ENCODE measurements around the gene NODAL.

Gene NODAL

DNA sequence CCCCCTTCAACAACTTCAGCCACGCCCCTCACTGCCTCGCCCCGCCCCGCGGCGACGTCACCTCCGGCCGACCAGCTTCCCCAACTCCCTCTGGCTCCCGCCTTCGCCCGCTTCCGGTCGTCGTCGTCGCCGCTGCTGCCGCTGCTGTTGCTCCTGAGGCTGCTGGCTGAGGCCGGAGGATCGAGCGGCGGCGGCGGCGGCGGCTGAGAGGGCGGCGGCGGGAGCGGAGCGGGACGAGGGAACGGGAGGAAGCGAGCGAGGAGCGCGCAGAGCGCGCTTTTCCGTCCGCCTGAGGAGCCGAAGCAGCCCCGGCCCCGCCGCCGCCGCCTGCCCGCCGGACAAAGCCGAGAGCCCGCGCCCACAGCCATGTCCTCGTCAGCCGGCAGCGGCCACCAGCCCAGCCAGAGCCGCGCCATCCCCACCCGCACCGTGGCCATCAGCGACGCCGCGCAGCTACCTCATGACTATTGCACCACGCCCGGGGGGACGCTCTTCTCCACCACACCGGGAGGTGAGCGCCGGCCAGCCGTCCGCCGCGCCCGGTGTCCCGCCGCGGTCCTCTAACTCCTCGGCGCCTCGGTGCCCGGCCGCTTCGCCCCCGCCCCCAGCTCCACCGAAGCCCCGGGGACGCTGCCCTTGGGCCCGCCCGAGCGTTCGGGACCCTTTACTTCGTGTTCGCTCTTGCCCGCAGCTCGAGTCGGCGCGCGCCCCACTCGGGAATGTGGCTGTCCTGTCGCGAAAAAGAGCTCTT lies 37.3 kb downstream of the NODAL start, which contains the start of gene EIF4EBP2:
EIF4EBP2 (plus strand) TSS at position 110 of the 751 bp plus-strand sequence; CDS start at position 367, 257 bp downstream.
- TF ChIP-seq, protein P1, sequence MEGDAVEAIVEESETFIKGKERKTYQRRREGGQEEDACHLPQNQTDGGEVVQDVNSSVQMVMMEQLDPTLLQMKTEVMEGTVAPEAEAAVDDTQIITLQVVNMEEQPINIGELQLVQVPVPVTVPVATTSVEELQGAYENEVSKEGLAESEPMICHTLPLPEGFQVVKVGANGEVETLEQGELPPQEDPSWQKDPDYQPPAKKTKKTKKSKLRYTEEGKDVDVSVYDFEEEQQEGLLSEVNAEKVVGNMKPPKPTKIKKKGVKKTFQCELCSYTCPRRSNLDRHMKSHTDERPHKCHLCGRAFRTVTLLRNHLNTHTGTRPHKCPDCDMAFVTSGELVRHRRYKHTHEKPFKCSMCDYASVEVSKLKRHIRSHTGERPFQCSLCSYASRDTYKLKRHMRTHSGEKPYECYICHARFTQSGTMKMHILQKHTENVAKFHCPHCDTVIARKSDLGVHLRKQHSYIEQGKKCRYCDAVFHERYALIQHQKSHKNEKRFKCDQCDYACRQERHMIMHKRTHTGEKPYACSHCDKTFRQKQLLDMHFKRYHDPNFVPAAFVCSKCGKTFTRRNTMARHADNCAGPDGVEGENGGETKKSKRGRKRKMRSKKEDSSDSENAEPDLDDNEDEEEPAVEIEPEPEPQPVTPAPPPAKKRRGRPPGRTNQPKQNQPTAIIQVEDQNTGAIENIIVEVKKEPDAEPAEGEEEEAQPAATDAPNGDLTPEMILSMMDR (IDR thresholded peaks at IDR 0.05; ENCODE audit: low read length, missing control alignments), result no peak

DNA sequence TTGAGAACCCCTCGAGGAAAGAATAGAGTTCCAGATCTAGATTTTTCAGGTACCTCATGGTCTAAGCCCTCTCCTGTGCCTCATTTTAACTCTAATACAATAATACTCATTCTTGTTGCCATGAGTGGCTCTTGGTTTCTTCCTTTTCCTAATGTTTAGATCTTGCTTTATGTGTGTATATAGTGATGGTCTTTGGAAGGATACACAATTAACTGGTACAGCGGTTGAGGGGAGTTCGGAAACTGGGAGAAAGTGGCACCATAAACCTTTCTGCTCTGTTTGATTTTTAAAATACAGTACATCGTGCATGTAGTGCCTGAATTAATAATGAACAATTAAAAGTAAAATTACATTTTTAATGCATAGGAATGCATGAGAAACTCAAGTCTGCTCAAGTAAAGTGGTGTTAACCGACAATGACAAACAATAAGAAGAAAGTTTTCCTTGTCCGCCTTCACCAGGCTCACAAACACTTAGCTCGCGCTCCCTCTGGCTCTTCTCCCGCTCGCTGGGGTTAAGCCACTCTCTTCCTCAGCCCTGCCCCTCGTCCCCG lies 37.9 kb downstream of the NODAL start:
- no peak for DNase-seq (ENCODE audit: low read depth)
- H3K4me3 ChIP-seq (replicated peaks; ENCODE audit: low read depth, low read length), result peak overlapping the region; percentile 90
- TF ChIP-seq, protein P1 (IDR thresholded peaks at IDR 0.05; ENCODE audit: low read length, missing control alignments), result no peak

More for the DNA sequence above, 37.3 kb downstream of the NODAL start, which contains the start of gene EIF4EBP2:
- H3K4me3 ChIP-seq (replicated peaks; ENCODE audit: low read depth, low read length), result peak within 1 kb of the TSS; percentile 90
- peak; percentile 96 for DNase-seq (ENCODE audit: low read depth)

DNA sequence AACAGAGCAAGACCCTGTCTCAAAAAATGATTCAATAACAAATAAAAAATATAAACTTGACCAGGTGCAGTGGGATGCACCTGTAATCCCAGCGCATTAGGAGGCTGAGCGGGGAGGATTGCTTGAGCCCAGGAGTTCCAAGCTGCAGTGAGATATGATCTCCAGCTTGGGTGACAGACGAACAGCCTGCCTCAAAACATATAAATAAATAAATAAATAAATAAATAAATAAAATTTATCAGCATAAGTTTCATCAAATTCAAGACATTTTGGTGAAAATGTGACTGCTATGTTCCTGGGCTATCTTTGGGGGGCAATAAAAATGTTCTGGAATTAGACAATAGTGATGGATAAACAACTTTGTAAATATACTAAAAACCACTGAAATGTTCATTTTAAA lies 42.3 kb downstream of the NODAL start:
- TF ChIP-seq, protein P1 (IDR thresholded peaks at IDR 0.05; ENCODE audit: low read length, missing control alignments), result no peak
- DNase-seq (ENCODE audit: low read depth), result no peak

GRCh38 chr10:70396140-70396539 lies 45.3 kb downstream of the NODAL start:
- TF ChIP-seq, protein P1 (IDR thresholded peaks at IDR 0.05; ENCODE audit: low read length, missing control alignments), result no peak
- H3K4me3 ChIP-seq (replicated peaks; ENCODE audit: low read depth, low read length), result no peak overlapping the region
- no peak for DNase-seq (ENCODE audit: low read depth)

More for the DNA sequence above, 42.3 kb downstream of the NODAL start:
- H3K4me3 ChIP-seq (replicated peaks; ENCODE audit: low read depth, low read length), result no peak overlapping the region

DNA sequence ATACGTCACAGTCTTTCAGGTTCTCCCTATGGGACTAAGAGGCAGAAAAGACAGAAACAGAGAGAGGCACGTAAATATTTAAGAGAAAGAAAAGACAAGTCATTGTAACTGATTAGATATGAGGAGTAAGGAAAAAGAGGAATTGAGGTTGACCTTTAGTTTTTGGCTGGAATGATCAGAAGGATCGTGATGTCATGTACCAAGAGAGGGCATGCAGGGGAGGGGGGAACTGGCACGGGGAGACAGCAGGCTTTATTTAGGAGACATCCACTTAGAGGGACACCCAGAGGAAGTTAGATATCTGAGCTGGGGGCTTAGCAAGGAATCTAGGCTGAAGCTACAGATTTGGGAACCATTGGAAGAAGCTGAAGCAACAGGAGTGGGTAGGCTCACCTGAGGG lies 49.8 kb downstream of the NODAL start:
- TF ChIP-seq, protein P1 (IDR thresholded peaks at IDR 0.05; ENCODE audit: low read length, missing control alignments), result no peak
- H3K4me3 ChIP-seq (replicated peaks; ENCODE audit: low read depth, low read length), result no peak overlapping the region
- no peak for DNase-seq (ENCODE audit: low read depth)
